ENCODE measurements around the gene IL1B.

IL1B gene

GRCh38 chr2:112836695-112837117, at the start of gene IL1B:
TSS of gene IL1B (minus strand) at chr2:112836779. CDS start at chr2:112836229, 550 bp downstream.
- DNase-seq = peak in 1 of 2 experiments; percentile 15

GRCh38 chr2:112886291-112886690, 49.7 kb upstream of the IL1B start:
- no peak for DNase-seq

GRCh38 chr2:112885506-112885902, 48.9 kb upstream of the IL1B start:
- DNase-seq = no peak

GRCh38 chr2:112884869-112885505, 48.4 kb upstream of the IL1B start:
- peak in 1 of 2 experiments; percentile 65 for DNase-seq

- no peak for DNase-seq
Measured at GRCh38 chr2:112883669-112884068, 47.1 kb upstream of the IL1B start.

- peak; percentile 57 to 82 for DNase-seq
Measured at GRCh38 chr2:112881217-112881985, 44.8 kb upstream of the IL1B start.

- DNase-seq = no peak
Measured at GRCh38 chr2:112880696-112881095, 44.1 kb upstream of the IL1B start.

GRCh38 chr2:112880091-112880531, 43.5 kb upstream of the IL1B start:
- peak in 1 of 2 experiments; percentile 34 for DNase-seq

- DNase-seq = no peak
Measured at GRCh38 chr2:112879491-112880041, 43.0 kb upstream of the IL1B start.

- DNase-seq = peak; percentile 14 to 64
Measured at GRCh38 chr2:112877423-112877822, 40.8 kb upstream of the IL1B start.

- DNase-seq = no peak
Measured at GRCh38 chr2:112876971-112877361, 40.4 kb upstream of the IL1B start.

GRCh38 chr2:112876257-112876970, 39.8 kb upstream of the IL1B start:
- no peak for DNase-seq

GRCh38 chr2:112870841-112871835, 34.6 kb upstream of the IL1B start:
- no peak for DNase-seq

- DNase-seq = peak in 1 of 2 experiments; percentile 49
Measured at GRCh38 chr2:112869258-112869842, 32.8 kb upstream of the IL1B start.

- DNase-seq = no peak
Measured at GRCh38 chr2:112867701-112868631, 31.4 kb upstream of the IL1B start.

- DNase-seq = no peak
Measured at GRCh38 chr2:112866128-112866835, 29.7 kb upstream of the IL1B start.

- no peak for DNase-seq
Measured at GRCh38 chr2:112864072-112864471, 27.5 kb upstream of the IL1B start.

- peak in 1 of 2 experiments; percentile 15 for DNase-seq
Measured at GRCh38 chr2:112859406-112860183, 23.0 kb upstream of the IL1B start.

GRCh38 chr2:112850588-112850987, 14.0 kb upstream of the IL1B start:
- no peak for DNase-seq

Data from SW 1271 (cell line).